H1 (cell line): ENCODE measurements around the gene ALK. TPM values are rescaled to one million over a fixed set of nuclear protein-coding genes. Genes with fewer than 3 reads are reported as not detected.

Source experiments
- CTCF ChIA-PET: fragments of 300-600 bp; sonication (Branson Sonifier 250); formaldehyde crosslinking; loops from one replicate; lab custom pipeline; 2021; ENCODE audit not compliant: partially characterized antibody; lab: Charles Lee
- POLR2A ChIA-PET: fragments of 300-600 bp; sonication (Branson Sonifier 250); formaldehyde crosslinking; loops from one replicate; lab custom pipeline; 2021; ENCODE audit warnings: inconsistent platforms; ENCODE audit not compliant: partially characterized antibody; lab: Charles Lee
- DNase-seq, 2 experiments: peaks; one replicate each; pipeline versions ENCODE4 v3.0.0 to v3.0.0-alpha.2; 2010 to 2022; ENCODE audit warnings: low spot score in 2 of 2, low read depth in 1 of 2, mixed read lengths in 1 of 2
- FAIRE-seq: peaks from 2 replicates; lab custom pipeline; 2011; peaks lifted over from hg19 to GRCh38; lab: Jason Lieb, UNC
- H2AFZ ChIP-seq: 2 replicates; pipeline ENCODE4 v1.8.1; 2012; ENCODE audit warnings: low read length, inconsistent platforms
- H2AK5ac ChIP-seq: 2 replicates; pipeline ENCODE4 v1.6.1; 2013; ENCODE audit warnings: low read depth, low read length
- H2BK120ac ChIP-seq: replicated peaks from 2 replicates; pipeline ENCODE3; 2013; ENCODE audit warnings: low read depth, low read length, inconsistent platforms
- H2BK12ac ChIP-seq: 2 replicates; pipeline ENCODE4 v1.6.1; 2013; ENCODE audit warnings: low read depth, low read length
- H2BK15ac ChIP-seq: 2 replicates; pipeline ENCODE4 v1.6.1; 2013; ENCODE audit warnings: low read length
- H2BK20ac ChIP-seq: 2 replicates; pipeline ENCODE4 v1.6.1; 2013; ENCODE audit warnings: low read length
- H2BK5ac ChIP-seq: 2 replicates; pipeline ENCODE4 v1.6.1; 2013; ENCODE audit warnings: low read depth, low read length
- H3K14ac ChIP-seq: 2 replicates; pipeline ENCODE4 v1.6.1; 2013; ENCODE audit warnings: inconsistent platforms; ENCODE audit not compliant: insufficient read length
- H3K18ac ChIP-seq: 2 replicates; pipeline ENCODE4 v1.6.1; 2013; ENCODE audit warnings: low read length; ENCODE audit errors: extremely low read depth
- H3K23ac ChIP-seq: 2 replicates; pipeline ENCODE4 v1.6.1; 2013; ENCODE audit warnings: inconsistent platforms; ENCODE audit not compliant: insufficient read length
- H3K23me2 ChIP-seq: 2 replicates; pipeline ENCODE4 v1.6.1; 2013; ENCODE audit warnings: low read depth, low read length
- H3K27ac ChIP-seq: 2 replicates; pipeline ENCODE4 v1.6.1; 2011; ENCODE audit warnings: low read depth, low read length, inconsistent platforms
- H3K27me3 ChIP-seq, 4 experiments: replicated peaks in 1 of 4; 1 replicate in 1 of 4; 2 replicates in 3 of 4; pipeline versions ENCODE4 v1.6.1 to v1.8.1; 2011 to 2013; ENCODE audit warnings: low read length in 3 of 4, mild to moderate bottlenecking in 3 of 4, inconsistent platforms in 2 of 4, mixed read lengths in 2 of 4, moderate library complexity in 1 of 4; ENCODE audit not compliant: control insufficient read depth in 3 of 4, insufficient read depth in 3 of 4; ENCODE audit errors: extremely low read depth in 1 of 4
- H3K36me3 ChIP-seq, 4 experiments: 2 replicates each; pipeline versions ENCODE4 v1.6.1 to v1.8.1; 2011 to 2013; ENCODE audit warnings: mild to moderate bottlenecking in 4 of 4, low read length in 3 of 4, moderate library complexity in 2 of 4, control low read depth in 1 of 4, inconsistent platforms in 1 of 4; ENCODE audit not compliant: insufficient read depth in 4 of 4, control insufficient read depth in 2 of 4
- H3K4ac ChIP-seq: replicated peaks from 2 replicates; pipeline ENCODE3; 2013; ENCODE audit warnings: low read length, low read depth, mixed read lengths, inconsistent platforms; ENCODE audit not compliant: insufficient read length
- H3K4me1 ChIP-seq, 4 experiments: replicated peaks in 1 of 4; 1 replicate in 1 of 4; 2 replicates in 3 of 4; pipeline versions ENCODE4 v1.6.1 to v1.8.1; 2011 to 2013; ENCODE audit warnings: low read length in 3 of 4, inconsistent platforms in 2 of 4, mixed read lengths in 1 of 4; ENCODE audit not compliant: insufficient read depth in 4 of 4, control insufficient read depth in 3 of 4
- H3K4me2 ChIP-seq, 2 experiments: 2 replicates each; pipeline versions ENCODE4 v1.6.1 to v1.8.1; 2011 to 2013; ENCODE audit warnings: low read depth in 2 of 2, low read length in 2 of 2, control low read depth in 1 of 2, inconsistent platforms in 1 of 2, mild to moderate bottlenecking in 1 of 2; ENCODE audit not compliant: insufficient read depth in 1 of 2
- H3K4me3 ChIP-seq, 4 experiments: fragments of 200-600, 300-600 bp in 1 of 4; sonication (generic), shearing (Covaris generic), sonication (Bioruptor Twin) in 1 of 4; 2 replicates each; pipeline versions ENCODE4 v1.5.1 to v1.8.1; 2011 to 2016; ENCODE audit warnings: low read length in 4 of 4, low read depth in 3 of 4, control low read depth in 2 of 4, inconsistent platforms in 2 of 4, mild to moderate bottlenecking in 2 of 4, mixed read lengths in 1 of 4, moderate library complexity in 1 of 4; ENCODE audit not compliant: insufficient read depth in 2 of 4; ENCODE audit errors: extremely low read depth in 1 of 4
- H3K56ac ChIP-seq: replicated peaks from 2 replicates; pipeline ENCODE3; 2013; ENCODE audit warnings: low read depth, mild to moderate bottlenecking, mixed read lengths, low read length, inconsistent platforms; ENCODE audit not compliant: insufficient read length
- H3K79me1 ChIP-seq: 2 replicates; pipeline ENCODE4 v1.6.1; 2013; ENCODE audit warnings: low read depth, low read length, control low read depth
- H3K79me2 ChIP-seq, 2 experiments: 2 replicates each; pipeline versions ENCODE4 v1.6.1 to v1.8.1; 2012 to 2013; ENCODE audit warnings: low read length in 2 of 2, mild to moderate bottlenecking in 2 of 2, inconsistent platforms in 1 of 2; ENCODE audit not compliant: insufficient read depth in 2 of 2, control insufficient read depth in 1 of 2
- H3K9ac ChIP-seq, 4 experiments: replicated peaks in 1 of 4; 1 replicate in 1 of 4; 2 replicates in 3 of 4; pipeline versions ENCODE4 v1.6.1 to v1.8.1; 2011 to 2013; ENCODE audit warnings: low read depth in 3 of 4, low read length in 3 of 4, control low read depth in 2 of 4, mild to moderate bottlenecking in 2 of 4, moderate library complexity in 2 of 4, inconsistent platforms in 1 of 4; ENCODE audit errors: extremely low read depth in 1 of 4
- H3K9me3 ChIP-seq, 2 experiments: 2 replicates each; pipeline versions ENCODE4 v1.6.1 to v1.8.1; 2012 to 2013; ENCODE audit warnings: mild to moderate bottlenecking in 2 of 2, moderate library complexity in 2 of 2, control low read depth in 1 of 2, inconsistent platforms in 1 of 2, low read depth in 1 of 2, low read length in 1 of 2, mixed read lengths in 1 of 2; ENCODE audit not compliant: insufficient read depth in 2 of 2
- H4K20me1 ChIP-seq, 2 experiments: replicated peaks in 1 of 2; 2 replicates each; pipeline versions ENCODE3 to v1.8.1; 2011 to 2013; ENCODE audit warnings: inconsistent platforms in 2 of 2, low read length in 2 of 2, mild to moderate bottlenecking in 1 of 2; ENCODE audit not compliant: insufficient read depth in 2 of 2, control insufficient read depth in 1 of 2
- H4K5ac ChIP-seq: 2 replicates; pipeline ENCODE4 v1.6.1; 2013; ENCODE audit warnings: low read length, low read depth, mixed read lengths, inconsistent platforms; ENCODE audit not compliant: insufficient read length
- H4K8ac ChIP-seq: 2 replicates; pipeline ENCODE4 v1.8.0; 2013; ENCODE audit warnings: mild to moderate bottlenecking, moderate library complexity, low read length, inconsistent platforms; ENCODE audit not compliant: insufficient read depth; ENCODE audit errors: extremely low read depth
- H4K91ac ChIP-seq: replicated peaks from 2 replicates; pipeline ENCODE3; 2013; ENCODE audit warnings: low read length, mixed read lengths, inconsistent platforms; ENCODE audit not compliant: insufficient read length
- ASH2L ChIP-seq: fragments of 200-600, 300-600 bp; sonication (generic); IDR thresholded peaks from one replicate; pipeline ENCODE4 v1.7.1; 2017; ENCODE audit warnings: low read length
- CBX5 ChIP-seq: fragments of 300-800, 300-1000 bp; sonication (generic); IDR thresholded peaks from 2 replicates; pipeline ENCODE4 v1.7.1; 2016; ENCODE audit warnings: antibody characterized with exemption, low read length, low read depth
- RBBP5 ChIP-seq: IDR thresholded peaks from 2 replicates; pipeline ENCODE4 v1.7.1; 2012; ENCODE audit warnings: low read depth, mild to moderate bottlenecking, inconsistent platforms, low read length, moderate library complexity, borderline replicate concordance
- RNF2 ChIP-seq: fragments of 200-900, 300-1000 bp; sonication (generic); IDR thresholded peaks from 2 replicates; pipeline ENCODE4 v1.7.1; 2016; ENCODE audit warnings: borderline replicate concordance, low read depth, mild to moderate bottlenecking, antibody characterized with exemption, low read length; ENCODE audit not compliant: poor library complexity, severe bottlenecking; ENCODE audit errors: missing control alignments
- TEAD4 ChIP-seq: IDR thresholded peaks from 2 replicates; pipeline ENCODE4 v1.6.1; 2012; ENCODE audit warnings: low read depth, low read length, inconsistent platforms, mixed read lengths
- YY1 ChIP-seq: IDR thresholded peaks from 2 replicates; pipeline ENCODE4 v1.6.1; 2011; ENCODE audit warnings: low read depth, mild to moderate bottlenecking, low read length
- WGBS, 2 experiments: shearing (Covaris generic) in 1 of 2; methylation state at CpG; one replicate each; pipeline versions ENCODE4 v1.1.6 to v1.1.7; 2013 to 2015; ENCODE audit warnings: low lambda C conversion rate in 2 of 2, mixed read lengths in 2 of 2, inconsistent platforms in 1 of 2, low coverage in 1 of 2, missing lambda C conversion rate in 1 of 2; ENCODE audit not compliant: insufficient replicate concordance in 2 of 2, insufficient coverage in 1 of 2, insufficient read length in 1 of 2; ENCODE audit errors: extremely low coverage in 1 of 2, missing lambda C conversion rate in 1 of 2; 5-methylcytosine and 5-hydroxymethylcytosine counted together
- polyA plus RNA-seq, 7 experiments: library from polyadenylated mRNA; depleted of rRNA in 3 of 7; stranded (reverse) in 5 of 7; unstranded in 2 of 7; fragments of >200 nt in 5 of 7; fragments of 200-250 nt in 2 of 7; gene quantifications; 1 replicate in 5 of 7; 2 replicates in 1 of 7; 4 replicates in 1 of 7; pipeline versions ENCODE4 v1.2.1 to v1.2.3, GENCODE V29; 2011 to 2013; ENCODE audit warnings: missing spikeins in 2 of 7, mixed read lengths in 2 of 7
- total RNA-seq: library from RNA; stranded (reverse); fragmentation: NEBNext Ultra II Directional; extraction: Animal tissue kit (Norgen Biotek cat#: 25700); gene quantifications from 2 replicates; pipeline ENCODE4 v1.2.1, GENCODE V29; 2021

Gene ALK
- total and polyA plus RNA-seq, 2 of the 8 experiments (the other 6 are each of a cell fraction or from before 2014, with no cell fraction given): 0.02 to 0.09 TPM

GRCh38 chr2:29733213-29733612 lies 188.2 kb downstream of the ALK start:
- CTCF ChIA-PET: no interaction called here
- no peak overlapping the region for H4K8ac ChIP-seq
- H3K27me3 ChIP-seq: no peaks in the 10 kb centered on the region; a peak in 1 of 7 replicates
- no peaks in the 10 kb centered on the region for H3K79me2 ChIP-seq
- WGBS, 2 experiments: 92% methylated on average over 1 of the region's 1 CpG; no CpG with 5 or more reads in 1 of the 2 experiments
- no peaks in the 10 kb centered on the region for H3K36me3 ChIP-seq
- no peak overlapping the region for H3K18ac ChIP-seq
- H2AFZ ChIP-seq: no peak overlapping the region
- FAIRE-seq: no peak
- POLR2A ChIA-PET: no interaction called here
- no peak overlapping the region for H2AK5ac ChIP-seq
- H3K9ac ChIP-seq: no peak overlapping the region
- H2BK120ac ChIP-seq: no peak overlapping the region
- H3K23me2 ChIP-seq: no peaks in the 10 kb centered on the region
- no peak overlapping the region for H2BK15ac ChIP-seq
- H4K20me1 ChIP-seq: no peaks in the 10 kb centered on the region
- no peak overlapping the region for H3K56ac ChIP-seq
- H4K5ac ChIP-seq: no peak overlapping the region
- H3K9me3 ChIP-seq: no peaks in the 10 kb centered on the region
- no peaks in the 10 kb centered on the region for H3K79me1 ChIP-seq
- H3K4me1 ChIP-seq: no peaks in the 10 kb centered on the region; a peak in 1 of 7 replicates
- no peak overlapping the region for H3K4me2 ChIP-seq
- H2BK5ac ChIP-seq: no peak overlapping the region
- H4K91ac ChIP-seq: no peak overlapping the region
- H2BK12ac ChIP-seq: no peak overlapping the region
- H3K27ac ChIP-seq: no peak overlapping the region
- no peak overlapping the region for H3K23ac ChIP-seq
- DNase-seq: no peak
- TF ChIP-seq RBBP5 (no peak), ASH2L (no peak), YY1 (no peak), RNF2 (no peak), TEAD4 (no peak), CBX5 (no peak)
- no peak overlapping the region for H3K14ac ChIP-seq
- no peak overlapping the region for H2BK20ac ChIP-seq
- H3K4ac ChIP-seq: no peak overlapping the region
- H3K4me3 ChIP-seq: no peak overlapping the region
